ENCODE data around the gene CDH5. TPM values are rescaled to one million over a fixed set of nuclear protein-coding genes. Genes with fewer than 3 reads are reported as not detected.

The CDH5 gene
- total RNA-seq, 2 donors from 2014 or later: 21.1 to 40.0 TPM

DNA sequence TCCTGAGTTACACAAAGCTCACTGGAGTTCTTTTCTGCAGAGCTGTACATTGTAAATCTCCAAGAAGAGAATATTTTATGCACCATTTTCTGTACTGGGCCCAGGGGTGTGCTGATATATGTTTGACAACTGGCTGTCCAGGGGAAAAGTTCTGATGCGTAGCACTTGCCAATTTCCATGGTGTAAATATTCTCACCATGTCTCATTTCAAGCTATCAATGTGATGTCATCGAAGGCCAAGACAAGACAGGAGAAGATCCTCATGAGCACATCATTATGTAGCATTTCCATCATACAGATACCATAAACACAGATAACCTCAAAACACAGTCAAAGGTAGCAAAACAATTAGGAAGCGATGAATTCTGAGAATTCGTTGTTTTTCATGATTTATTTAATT, 18.9 kb downstream of the CDH5 start:
- no peaks in the 10 kb centered on the region for H3K9me3 ChIP-seq
- no peak overlapping the region for H3K4me3 ChIP-seq
- TF ChIP-seq, protein P1, sequence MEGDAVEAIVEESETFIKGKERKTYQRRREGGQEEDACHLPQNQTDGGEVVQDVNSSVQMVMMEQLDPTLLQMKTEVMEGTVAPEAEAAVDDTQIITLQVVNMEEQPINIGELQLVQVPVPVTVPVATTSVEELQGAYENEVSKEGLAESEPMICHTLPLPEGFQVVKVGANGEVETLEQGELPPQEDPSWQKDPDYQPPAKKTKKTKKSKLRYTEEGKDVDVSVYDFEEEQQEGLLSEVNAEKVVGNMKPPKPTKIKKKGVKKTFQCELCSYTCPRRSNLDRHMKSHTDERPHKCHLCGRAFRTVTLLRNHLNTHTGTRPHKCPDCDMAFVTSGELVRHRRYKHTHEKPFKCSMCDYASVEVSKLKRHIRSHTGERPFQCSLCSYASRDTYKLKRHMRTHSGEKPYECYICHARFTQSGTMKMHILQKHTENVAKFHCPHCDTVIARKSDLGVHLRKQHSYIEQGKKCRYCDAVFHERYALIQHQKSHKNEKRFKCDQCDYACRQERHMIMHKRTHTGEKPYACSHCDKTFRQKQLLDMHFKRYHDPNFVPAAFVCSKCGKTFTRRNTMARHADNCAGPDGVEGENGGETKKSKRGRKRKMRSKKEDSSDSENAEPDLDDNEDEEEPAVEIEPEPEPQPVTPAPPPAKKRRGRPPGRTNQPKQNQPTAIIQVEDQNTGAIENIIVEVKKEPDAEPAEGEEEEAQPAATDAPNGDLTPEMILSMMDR (IDR thresholded peaks at IDR 0.05): no peak
- H3K27ac ChIP-seq: no peak overlapping the region
- no peaks in the 10 kb centered on the region for H3K36me3 ChIP-seq
- H3K27me3 ChIP-seq (replicated peaks; ENCODE audit: insufficient read depth): no peaks in the 10 kb centered on the region
- H3K4me1 ChIP-seq (ENCODE audit: control insufficient read depth in 1 of 2, low read depth in 2 of 2): no peaks in the 10 kb centered on the region
- ATAC-seq (ENCODE audit: insufficient number of reproducible peaks, low FRiP score, low read depth): no peak
- no peak for DNase-seq (ENCODE audit: low spot score)

- no peak overlapping the region for H3K4me3 ChIP-seq
- H3K36me3 ChIP-seq: no peaks in the 10 kb centered on the region
- H3K27ac ChIP-seq: no peak overlapping the region
- no peaks in the 10 kb centered on the region for H3K4me1 ChIP-seq (ENCODE audit: control insufficient read depth in 1 of 2, low read depth in 2 of 2)
- ATAC-seq (ENCODE audit: insufficient number of reproducible peaks, low FRiP score, low read depth) (no peak), DNase-seq (ENCODE audit: low spot score) (no peak)
- TF ChIP-seq, protein P1 (IDR thresholded peaks at IDR 0.05): no peak
- no peaks in the 10 kb centered on the region for H3K9me3 ChIP-seq
- H3K27me3 ChIP-seq (replicated peaks; ENCODE audit: insufficient read depth): no peaks in the 10 kb centered on the region
Observed at GRCh38 chr16:66386629-66387622, 20.4 kb downstream of the CDH5 start.

- DNase-seq (ENCODE audit: low spot score): no peak
- TF ChIP-seq, protein P1 (IDR thresholded peaks at IDR 0.05): no peak
- Histone ChIP-seq H3K27me3 (replicated peaks; ENCODE audit: insufficient read depth) (no peaks in the 10 kb centered on the region), H3K27ac (no peak overlapping the region), H3K9me3 (no peaks in the 10 kb centered on the region), H3K36me3 (no peaks in the 10 kb centered on the region), H3K4me1 (ENCODE audit: control insufficient read depth in 1 of 2, low read depth in 2 of 2) (no peaks in the 10 kb centered on the region), H3K4me3 (no peak overlapping the region)
- ATAC-seq (ENCODE audit: insufficient number of reproducible peaks, low FRiP score, low read depth): no peak
Observed at GRCh38 chr16:66387817-66388332, 21.4 kb downstream of the CDH5 start.

DNA sequence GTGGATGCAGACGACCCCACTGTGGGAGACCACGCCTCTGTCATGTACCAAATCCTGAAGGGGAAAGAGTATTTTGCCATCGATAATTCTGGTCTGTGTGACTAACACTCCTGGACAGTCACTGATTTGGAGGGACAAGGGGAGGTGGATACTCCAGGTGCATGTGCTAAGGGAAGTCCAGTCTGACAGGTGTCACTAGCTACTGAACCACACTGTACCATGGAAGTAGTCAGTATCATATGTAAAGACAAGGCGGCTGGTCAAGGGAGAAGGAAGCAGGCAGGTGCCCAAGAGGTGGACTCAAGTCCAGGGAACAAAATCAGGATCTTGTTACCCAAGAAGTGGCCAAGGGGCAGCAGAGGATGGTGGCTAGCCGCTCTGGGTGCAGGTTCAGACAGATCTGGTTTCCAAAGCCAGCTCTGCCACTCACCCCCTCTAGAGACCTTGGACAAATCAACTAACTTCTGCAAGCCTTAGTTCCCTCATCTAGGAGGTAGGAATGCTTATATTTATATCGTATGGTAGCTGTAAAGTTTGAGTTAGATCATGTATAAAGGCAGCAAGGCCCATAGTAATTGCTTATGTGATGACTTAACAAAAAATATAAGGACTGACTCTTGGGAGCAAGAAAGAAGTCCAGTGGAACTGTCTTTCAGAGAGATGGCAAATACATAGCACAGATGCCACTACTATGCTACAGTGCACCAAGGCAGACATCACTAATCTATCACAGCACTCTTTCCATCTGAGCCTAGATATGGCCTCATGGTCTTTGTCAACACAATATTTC, 22.1 kb downstream of the CDH5 start:
- Histone ChIP-seq H3K9me3 (no peaks in the 10 kb centered on the region), H3K4me1 (ENCODE audit: control insufficient read depth in 1 of 2, low read depth in 2 of 2) (no peaks in the 10 kb centered on the region), H3K27ac (no peak overlapping the region), H3K27me3 (replicated peaks; ENCODE audit: insufficient read depth) (no peaks in the 10 kb centered on the region), H3K4me3 (no peak overlapping the region), H3K36me3 (no peaks in the 10 kb centered on the region)
- TF ChIP-seq, protein P1 (IDR thresholded peaks at IDR 0.05): no peak
- no peak for ATAC-seq (ENCODE audit: insufficient number of reproducible peaks, low FRiP score, low read depth)
- DNase-seq (ENCODE audit: low spot score): no peak
